HFFc6 (cell line): ENCODE measurements around the gene GNAZ. TPM values are rescaled to one million over a fixed set of nuclear protein-coding genes. Genes with fewer than 3 reads are reported as not detected.

Source experiments
- DNase-seq: peaks from one replicate; pipeline ENCODE4 v3.0.0-alpha.2; 2018
- H3K27ac Mint-ChIP-seq: 2 replicates; pipeline ENCODE4 v1.8.0; 2020; ENCODE audit warnings: mild to moderate bottlenecking, mixed read lengths
- H3K27me3 Mint-ChIP-seq: 2 replicates; pipeline ENCODE4 v1.8.0; 2021; ENCODE audit warnings: mild to moderate bottlenecking, moderate library complexity, mixed read lengths; ENCODE audit not compliant: insufficient read depth
- H3K36me3 Mint-ChIP-seq: 2 replicates; pipeline ENCODE4 v1.8.0; 2021; ENCODE audit warnings: low read depth, mixed read lengths
- H3K4me1 Mint-ChIP-seq: 2 replicates; pipeline ENCODE4 v1.8.0; 2020; ENCODE audit warnings: low read depth, mixed read lengths
- H3K4me3 Mint-ChIP-seq: 2 replicates; pipeline ENCODE4 v1.8.0; 2020; ENCODE audit warnings: mild to moderate bottlenecking, moderate library complexity, mixed read lengths
- H3K9me3 Mint-ChIP-seq: 2 replicates; pipeline ENCODE4 v1.8.0; 2020; ENCODE audit warnings: mild to moderate bottlenecking, mixed read lengths
- CTCF ChIP-seq: fragments of 200-600 bp; sonication (generic); IDR thresholded peaks from 2 replicates; pipeline ENCODE4 v1.5.0; 2021; ENCODE audit warnings: antibody characterized with exemption, mild to moderate bottlenecking
- total RNA-seq, 6 experiments: library from RNA; stranded (reverse); fragmentation: NEBNext Ultra II Directional; extraction: Animal tissue kit (Norgen Biotek cat#: 25700); gene quantifications; 2 replicates in 1 of 6; 3 replicates in 5 of 6; pipeline ENCODE4 v1.2.3, GENCODE V29; 2021

The GNAZ gene
- total RNA-seq, 6 experiments from 2014 or later = 19.0 to 22.5 (median 20.1) TPM

- Mint-ChIP-seq H3K9me3 (no peaks in the 10 kb centered on the region), H3K4me3 (no peak overlapping the region)
- DNase-seq = no peak
These were observed 40.6 kb upstream of the GNAZ start for GRCh38 chr22:23029521-23030228.

GRCh38 chr22:23031381-23031780 is 38.9 kb upstream of the GNAZ start:
- H3K27ac Mint-ChIP-seq = no peak overlapping the region
- no peak overlapping the region for H3K4me3 Mint-ChIP-seq

More at GRCh38 chr22:23029521-23030228, 40.6 kb upstream of the GNAZ start:
- Mint-ChIP-seq H3K36me3 (no peaks in the 10 kb centered on the region), H3K27ac (no peak overlapping the region), H3K4me1 (no peaks in the 10 kb centered on the region), H3K27me3 (peaks cover 7% of the 10 kb centered on the region)
- no peak for TF ChIP-seq CTCF

GRCh38 chr22:23031786-23032185 is 38.5 kb upstream of the GNAZ start:
- Mint-ChIP-seq H3K27me3 (peaks cover 4% of the 10 kb centered on the region), H3K27ac (no peak overlapping the region), H3K9me3 (no peaks in the 10 kb centered on the region), H3K4me1 (peaks cover 5% of the 10 kb centered on the region), H3K36me3 (no peaks in the 10 kb centered on the region), H3K4me3 (no peak overlapping the region)
- no peak for DNase-seq
- TF ChIP-seq CTCF = no peak

More at GRCh38 chr22:23031381-23031780, 38.9 kb upstream of the GNAZ start:
- Mint-ChIP-seq H3K27me3 (peaks cover 4% of the 10 kb centered on the region), H3K36me3 (no peaks in the 10 kb centered on the region), H3K4me1 (peaks cover 1% of the 10 kb centered on the region), H3K9me3 (no peaks in the 10 kb centered on the region)
- no peak for DNase-seq
- no peak for TF ChIP-seq CTCF

GRCh38 chr22:23032658-23033057 is 37.7 kb upstream of the GNAZ start:
- DNase-seq = no peak
- Mint-ChIP-seq H3K4me1 (peaks cover 9% of the 10 kb centered on the region), H3K9me3 (no peaks in the 10 kb centered on the region), H3K27ac (no peak overlapping the region), H3K27me3 (peaks cover 4% of the 10 kb centered on the region), H3K4me3 (no peak overlapping the region), H3K36me3 (no peaks in the 10 kb centered on the region)
- TF ChIP-seq CTCF = no peak

GRCh38 chr22:23033116-23033905 is 37.0 kb upstream of the GNAZ start:
- peaks cover 9% of the 10 kb centered on the region for H3K4me1 Mint-ChIP-seq
- no peak for DNase-seq
- no peak overlapping the region for H3K4me3 Mint-ChIP-seq
- H3K27me3 Mint-ChIP-seq = peaks cover 4% of the 10 kb centered on the region
- no peak for TF ChIP-seq CTCF
- no peaks in the 10 kb centered on the region for H3K9me3 Mint-ChIP-seq
- no peaks in the 10 kb centered on the region for H3K36me3 Mint-ChIP-seq
- no peak overlapping the region for H3K27ac Mint-ChIP-seq
